ENCODE data around the gene ECM2. TPM values are rescaled to one million over a fixed set of nuclear protein-coding genes. Genes with fewer than 3 reads are reported as not detected.

The ECM2 gene
- total RNA-seq, 1 donor from 2014 or later: not detected

DNA sequence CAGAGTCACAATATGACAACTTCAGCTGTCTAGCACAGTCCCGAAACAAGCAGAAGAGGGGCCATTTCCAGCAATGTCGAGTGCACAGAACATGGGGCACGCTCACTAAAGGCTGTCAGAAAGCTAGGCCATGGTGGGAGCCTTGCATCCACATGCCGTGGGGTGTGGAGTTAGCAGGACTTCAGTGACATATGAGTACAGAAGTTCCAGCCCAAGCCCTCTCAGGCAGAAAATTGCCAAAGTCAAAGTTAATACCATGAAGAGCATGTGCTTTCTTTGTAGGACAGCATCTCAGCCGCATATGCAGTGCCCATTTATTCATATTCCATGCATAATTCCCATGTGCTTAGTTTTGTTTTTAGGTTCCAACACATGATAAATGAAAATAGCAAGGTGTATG, 26.7 kb downstream of the ECM2 start:
- Mint-ChIP-seq H3K36me3 (ENCODE audit: low read depth) (no peaks in the 10 kb centered on the region), H3K4me1 (no peaks in the 10 kb centered on the region), H3K27me3 (ENCODE audit: low read depth) (no peaks in the 10 kb centered on the region), H3K9me3 (no peaks in the 10 kb centered on the region), H3K27ac (ENCODE audit: unreplicated experiment) (no peak overlapping the region), H3K4me3 (no peak overlapping the region)
- DNase-seq (ENCODE audit: low read depth, low spot score): no peak
- TF ChIP-seq, protein P1, sequence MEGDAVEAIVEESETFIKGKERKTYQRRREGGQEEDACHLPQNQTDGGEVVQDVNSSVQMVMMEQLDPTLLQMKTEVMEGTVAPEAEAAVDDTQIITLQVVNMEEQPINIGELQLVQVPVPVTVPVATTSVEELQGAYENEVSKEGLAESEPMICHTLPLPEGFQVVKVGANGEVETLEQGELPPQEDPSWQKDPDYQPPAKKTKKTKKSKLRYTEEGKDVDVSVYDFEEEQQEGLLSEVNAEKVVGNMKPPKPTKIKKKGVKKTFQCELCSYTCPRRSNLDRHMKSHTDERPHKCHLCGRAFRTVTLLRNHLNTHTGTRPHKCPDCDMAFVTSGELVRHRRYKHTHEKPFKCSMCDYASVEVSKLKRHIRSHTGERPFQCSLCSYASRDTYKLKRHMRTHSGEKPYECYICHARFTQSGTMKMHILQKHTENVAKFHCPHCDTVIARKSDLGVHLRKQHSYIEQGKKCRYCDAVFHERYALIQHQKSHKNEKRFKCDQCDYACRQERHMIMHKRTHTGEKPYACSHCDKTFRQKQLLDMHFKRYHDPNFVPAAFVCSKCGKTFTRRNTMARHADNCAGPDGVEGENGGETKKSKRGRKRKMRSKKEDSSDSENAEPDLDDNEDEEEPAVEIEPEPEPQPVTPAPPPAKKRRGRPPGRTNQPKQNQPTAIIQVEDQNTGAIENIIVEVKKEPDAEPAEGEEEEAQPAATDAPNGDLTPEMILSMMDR (conservative IDR thresholded peaks at IDR 0.05): no peak

DNA sequence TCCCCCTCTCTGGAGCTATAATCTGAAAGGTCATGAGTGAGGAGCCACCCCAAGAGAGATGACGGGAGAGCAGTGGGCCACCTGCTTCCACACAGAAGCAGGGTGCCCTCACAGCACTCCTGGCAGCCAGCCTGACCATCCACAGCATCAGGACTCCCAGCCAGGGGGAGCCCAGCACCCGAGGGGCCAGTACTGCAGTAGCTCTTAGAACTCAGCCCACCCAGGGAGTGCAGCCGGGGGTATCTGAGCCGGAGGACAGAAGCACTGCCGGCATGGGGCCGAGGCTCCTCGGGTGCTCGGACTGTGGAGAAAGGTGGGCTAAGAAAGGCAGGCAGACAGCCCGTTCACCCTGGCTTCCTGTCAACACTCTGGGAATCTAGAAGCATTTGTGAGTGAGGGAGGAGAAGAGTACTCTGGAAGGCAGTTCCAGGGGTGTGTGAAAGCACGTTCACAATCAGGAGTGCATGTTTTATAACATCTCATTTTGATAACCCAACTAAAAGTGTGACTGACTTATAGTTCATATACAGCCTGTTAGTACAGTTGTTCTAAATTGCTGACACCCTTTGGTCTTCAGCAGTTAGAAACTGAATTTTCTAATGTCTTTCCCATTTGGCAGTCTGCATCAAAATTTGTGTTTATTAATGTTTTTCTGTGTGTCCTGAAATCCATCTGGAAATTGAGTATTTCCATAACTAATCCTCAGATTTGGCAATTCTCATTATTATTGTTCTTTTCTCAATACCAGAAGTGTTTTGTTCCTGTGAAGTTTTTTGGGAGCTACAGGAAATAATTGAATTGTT, 27.6 kb downstream of the ECM2 start:
- H3K27ac Mint-ChIP-seq (ENCODE audit: unreplicated experiment): no peak overlapping the region
- H3K36me3 Mint-ChIP-seq (ENCODE audit: low read depth): no peaks in the 10 kb centered on the region

DNA sequence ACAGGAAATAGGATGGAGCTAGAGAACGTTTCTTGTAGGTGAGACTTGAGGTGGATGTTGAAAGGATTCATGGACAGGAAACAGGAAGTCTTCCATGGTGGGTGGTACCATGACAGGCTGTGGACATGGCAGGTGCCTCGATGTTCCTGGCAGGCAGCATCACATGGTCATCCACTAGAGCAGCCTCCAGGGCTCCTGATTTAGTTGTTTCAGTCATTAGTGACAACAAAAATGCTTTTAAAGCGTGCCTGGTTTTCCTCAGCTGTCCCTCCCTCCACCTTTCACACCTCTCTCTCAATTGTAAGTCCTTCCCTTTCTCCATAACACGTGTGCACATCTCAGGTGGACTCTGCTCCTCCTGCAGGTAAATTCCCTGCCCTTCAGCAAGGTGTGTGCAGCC, 28.3 kb downstream of the ECM2 start:
- Mint-ChIP-seq H3K4me3 (no peak overlapping the region), H3K36me3 (ENCODE audit: low read depth) (no peaks in the 10 kb centered on the region), H3K27me3 (ENCODE audit: low read depth) (no peaks in the 10 kb centered on the region), H3K4me1 (no peaks in the 10 kb centered on the region), H3K27ac (ENCODE audit: unreplicated experiment) (no peak overlapping the region), H3K9me3 (no peaks in the 10 kb centered on the region)
- TF ChIP-seq, protein P1 (conservative IDR thresholded peaks at IDR 0.05): no peak
- DNase-seq (ENCODE audit: low read depth, low spot score): no peak

More for the DNA sequence above, 27.6 kb downstream of the ECM2 start:
- H3K4me1 Mint-ChIP-seq: no peaks in the 10 kb centered on the region
- no peaks in the 10 kb centered on the region for H3K27me3 Mint-ChIP-seq (ENCODE audit: low read depth)
- TF ChIP-seq, protein P1 (conservative IDR thresholded peaks at IDR 0.05): no peak
- H3K4me3 Mint-ChIP-seq: no peak overlapping the region
- DNase-seq (ENCODE audit: low read depth, low spot score): no peak
- H3K9me3 Mint-ChIP-seq: no peaks in the 10 kb centered on the region

DNA sequence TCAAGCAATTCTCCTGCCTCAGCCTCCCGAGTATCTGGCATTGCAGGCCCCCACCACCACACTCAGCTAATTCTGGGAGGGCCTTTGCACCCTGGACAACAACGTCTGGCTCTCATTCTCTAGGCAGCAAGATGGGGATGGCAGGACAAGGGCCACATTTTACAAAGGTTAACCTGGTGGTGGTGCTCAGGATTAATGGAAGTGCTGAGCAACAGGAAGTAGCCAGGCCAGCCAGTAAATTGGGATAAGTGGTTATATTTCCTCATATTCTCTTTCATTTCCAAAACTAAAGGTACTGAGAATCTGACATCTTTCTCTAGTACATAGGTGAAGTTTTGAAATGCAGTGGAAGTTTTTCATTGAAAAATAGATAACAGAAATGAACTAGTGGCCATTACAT, 28.8 kb downstream of the ECM2 start:
- Mint-ChIP-seq H3K27me3 (ENCODE audit: low read depth) (no peaks in the 10 kb centered on the region), H3K36me3 (ENCODE audit: low read depth) (no peaks in the 10 kb centered on the region), H3K9me3 (no peaks in the 10 kb centered on the region), H3K4me3 (no peak overlapping the region), H3K4me1 (no peaks in the 10 kb centered on the region), H3K27ac (ENCODE audit: unreplicated experiment) (no peak overlapping the region)
- TF ChIP-seq, protein P1 (conservative IDR thresholded peaks at IDR 0.05): no peak
- DNase-seq (ENCODE audit: low read depth, low spot score): no peak

DNA sequence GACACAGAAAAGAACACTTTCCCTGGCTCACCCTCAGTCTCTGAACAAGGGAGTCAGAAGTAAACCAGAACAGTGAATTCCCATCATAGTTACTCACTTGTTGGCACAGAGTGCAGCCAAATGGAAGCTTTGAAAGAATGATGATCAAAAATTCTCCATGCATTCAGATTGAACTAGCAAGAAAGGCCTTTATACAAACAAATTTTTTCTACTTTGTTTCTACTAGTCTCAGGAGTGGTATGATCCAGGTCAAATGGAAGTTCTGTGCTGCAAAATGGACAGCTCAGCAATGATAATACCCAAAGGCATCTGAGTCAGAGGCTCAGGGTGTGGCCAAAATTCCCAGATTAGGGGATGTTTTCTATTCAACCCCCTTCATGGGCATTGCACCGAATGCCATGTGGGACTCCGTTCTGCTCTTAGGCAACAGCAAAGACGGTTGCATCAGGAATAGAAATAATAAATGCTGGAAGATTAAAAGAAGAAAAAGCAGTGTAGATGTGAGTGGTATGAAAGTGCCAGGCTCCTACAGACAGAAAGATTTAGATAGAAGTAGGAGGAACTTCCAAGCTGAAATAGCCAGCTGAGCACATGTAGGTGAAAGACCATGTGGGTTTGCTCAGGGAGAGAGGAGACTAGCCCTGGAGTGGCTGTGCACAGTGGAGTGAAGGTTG, 29.5 kb downstream of the ECM2 start:
- H3K27ac Mint-ChIP-seq (ENCODE audit: unreplicated experiment): no peak overlapping the region
- no peaks in the 10 kb centered on the region for H3K4me1 Mint-ChIP-seq
- no peaks in the 10 kb centered on the region for H3K27me3 Mint-ChIP-seq (ENCODE audit: low read depth)
- no peak for DNase-seq (ENCODE audit: low read depth, low spot score)
- no peaks in the 10 kb centered on the region for H3K36me3 Mint-ChIP-seq (ENCODE audit: low read depth)
- no peaks in the 10 kb centered on the region for H3K9me3 Mint-ChIP-seq
- no peak overlapping the region for H3K4me3 Mint-ChIP-seq
- TF ChIP-seq, protein P1 (conservative IDR thresholded peaks at IDR 0.05): no peak

Measured in neural crest cell (in vitro differentiated cells).